Measurements from ENCODE around the gene HDAC5. TPM values are rescaled to one million over a fixed set of nuclear protein-coding genes. Genes with fewer than 3 reads are reported as not detected.
"Not testable (repeated sequence)": the region's sequence is repeated elsewhere in the genome, so short reads cannot be mapped to it uniquely, and the experiment has no call there.

Gene HDAC5
- total RNA-seq, 1 donor = 36.7 TPM

DNA sequence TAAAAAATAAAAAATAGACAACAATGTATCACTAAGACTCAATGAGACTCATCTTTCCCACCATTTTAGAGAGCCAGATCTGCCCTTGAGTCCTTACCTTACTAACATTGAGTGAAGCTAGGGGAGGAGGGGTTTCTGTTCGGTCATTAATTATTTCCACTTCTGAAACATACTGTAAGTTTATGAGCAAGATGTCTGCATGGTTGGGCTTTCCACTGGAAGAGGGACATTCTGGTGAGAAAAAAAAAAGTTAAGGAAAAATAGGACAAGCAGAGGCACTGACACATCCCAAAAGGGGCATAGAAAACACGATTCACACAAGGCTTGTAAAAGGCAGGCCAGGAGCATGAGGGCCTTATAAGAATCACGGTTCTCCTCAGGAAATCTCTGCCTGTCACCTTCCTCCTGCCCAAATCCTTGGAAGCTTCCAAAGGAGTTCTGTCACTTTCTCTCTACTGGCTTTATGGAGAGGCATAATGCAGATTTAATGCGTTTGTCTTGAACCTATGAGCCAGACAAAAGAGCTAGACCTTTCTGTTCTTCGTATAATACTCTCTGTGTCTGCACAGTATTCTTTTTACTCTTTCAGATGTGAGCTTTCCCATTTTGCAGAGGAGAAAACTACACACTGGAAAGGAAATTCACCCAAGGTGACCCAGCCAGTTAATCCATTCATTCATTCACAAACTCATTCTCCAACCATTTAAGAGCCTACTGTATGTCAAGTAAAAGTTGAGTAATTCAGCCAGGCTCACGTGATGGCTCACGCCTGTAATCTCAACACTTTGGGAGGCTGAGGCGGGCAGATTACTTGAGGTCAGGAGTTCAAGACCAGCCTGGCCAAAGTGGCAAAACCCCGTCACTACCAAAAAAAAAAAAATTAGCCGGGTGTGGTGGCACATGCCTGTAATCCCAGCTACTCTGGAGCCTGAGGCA is 59.5 kb downstream of the HDAC5 start:
- TF ChIP-seq, protein P1, sequence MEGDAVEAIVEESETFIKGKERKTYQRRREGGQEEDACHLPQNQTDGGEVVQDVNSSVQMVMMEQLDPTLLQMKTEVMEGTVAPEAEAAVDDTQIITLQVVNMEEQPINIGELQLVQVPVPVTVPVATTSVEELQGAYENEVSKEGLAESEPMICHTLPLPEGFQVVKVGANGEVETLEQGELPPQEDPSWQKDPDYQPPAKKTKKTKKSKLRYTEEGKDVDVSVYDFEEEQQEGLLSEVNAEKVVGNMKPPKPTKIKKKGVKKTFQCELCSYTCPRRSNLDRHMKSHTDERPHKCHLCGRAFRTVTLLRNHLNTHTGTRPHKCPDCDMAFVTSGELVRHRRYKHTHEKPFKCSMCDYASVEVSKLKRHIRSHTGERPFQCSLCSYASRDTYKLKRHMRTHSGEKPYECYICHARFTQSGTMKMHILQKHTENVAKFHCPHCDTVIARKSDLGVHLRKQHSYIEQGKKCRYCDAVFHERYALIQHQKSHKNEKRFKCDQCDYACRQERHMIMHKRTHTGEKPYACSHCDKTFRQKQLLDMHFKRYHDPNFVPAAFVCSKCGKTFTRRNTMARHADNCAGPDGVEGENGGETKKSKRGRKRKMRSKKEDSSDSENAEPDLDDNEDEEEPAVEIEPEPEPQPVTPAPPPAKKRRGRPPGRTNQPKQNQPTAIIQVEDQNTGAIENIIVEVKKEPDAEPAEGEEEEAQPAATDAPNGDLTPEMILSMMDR (IDR thresholded peaks at IDR 0.05; ENCODE audit: insufficient read depth, low read depth, low read length) = no peak
- no peak overlapping the region for H3K4me3 ChIP-seq (ENCODE audit: low read depth, low read length)
- DNase-seq (ENCODE audit: low read depth) = no peak

DNA sequence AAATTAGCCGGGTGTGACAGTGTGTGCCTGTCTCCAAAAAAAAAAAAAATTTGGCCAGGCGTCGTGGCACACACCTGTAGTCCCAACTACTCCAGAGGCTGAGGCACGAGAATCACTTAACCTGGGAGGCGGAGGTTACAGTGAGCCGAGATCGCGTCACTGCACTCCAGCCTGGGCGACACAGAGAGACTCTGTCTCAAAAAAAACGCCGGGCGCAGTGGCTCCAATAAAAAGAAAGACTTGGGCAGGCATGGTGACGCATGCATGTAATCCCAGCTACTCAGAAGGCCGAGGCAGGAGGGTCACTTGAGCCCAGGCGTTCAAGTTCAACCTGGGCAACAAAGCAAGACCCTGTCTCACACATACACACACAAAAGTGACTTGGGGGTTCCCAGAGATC is 60.6 kb downstream of the HDAC5 start:
- DNase-seq (ENCODE audit: low read depth) = no peak
- no peak overlapping the region for H3K4me3 ChIP-seq (ENCODE audit: low read depth, low read length)
- TF ChIP-seq, protein P1 (IDR thresholded peaks at IDR 0.05; ENCODE audit: insufficient read depth, low read depth, low read length) = no peak

DNA sequence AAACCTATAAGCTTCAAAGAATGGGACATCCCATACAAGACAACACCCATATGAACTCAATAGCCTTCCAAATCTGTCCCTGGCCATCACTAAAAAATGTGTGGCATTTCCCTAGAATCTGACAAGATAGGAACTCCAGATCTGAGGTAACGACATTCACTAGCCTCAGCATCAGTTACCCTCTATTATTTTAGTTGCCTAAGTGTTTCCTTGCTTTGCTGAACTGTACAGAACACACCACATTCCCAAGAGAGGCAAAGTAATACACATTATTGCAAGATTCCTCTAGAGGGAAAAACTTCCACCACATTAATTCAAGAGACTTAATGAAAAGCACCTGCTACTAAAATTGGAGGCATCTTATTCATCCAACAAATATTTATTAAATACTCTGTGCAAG is 62.0 kb downstream of the HDAC5 start:
- no peak overlapping the region for H3K4me3 ChIP-seq (ENCODE audit: low read depth, low read length)
- no peak for DNase-seq (ENCODE audit: low read depth)
- TF ChIP-seq, protein P1 (IDR thresholded peaks at IDR 0.05; ENCODE audit: insufficient read depth, low read depth, low read length) = no peak

DNA sequence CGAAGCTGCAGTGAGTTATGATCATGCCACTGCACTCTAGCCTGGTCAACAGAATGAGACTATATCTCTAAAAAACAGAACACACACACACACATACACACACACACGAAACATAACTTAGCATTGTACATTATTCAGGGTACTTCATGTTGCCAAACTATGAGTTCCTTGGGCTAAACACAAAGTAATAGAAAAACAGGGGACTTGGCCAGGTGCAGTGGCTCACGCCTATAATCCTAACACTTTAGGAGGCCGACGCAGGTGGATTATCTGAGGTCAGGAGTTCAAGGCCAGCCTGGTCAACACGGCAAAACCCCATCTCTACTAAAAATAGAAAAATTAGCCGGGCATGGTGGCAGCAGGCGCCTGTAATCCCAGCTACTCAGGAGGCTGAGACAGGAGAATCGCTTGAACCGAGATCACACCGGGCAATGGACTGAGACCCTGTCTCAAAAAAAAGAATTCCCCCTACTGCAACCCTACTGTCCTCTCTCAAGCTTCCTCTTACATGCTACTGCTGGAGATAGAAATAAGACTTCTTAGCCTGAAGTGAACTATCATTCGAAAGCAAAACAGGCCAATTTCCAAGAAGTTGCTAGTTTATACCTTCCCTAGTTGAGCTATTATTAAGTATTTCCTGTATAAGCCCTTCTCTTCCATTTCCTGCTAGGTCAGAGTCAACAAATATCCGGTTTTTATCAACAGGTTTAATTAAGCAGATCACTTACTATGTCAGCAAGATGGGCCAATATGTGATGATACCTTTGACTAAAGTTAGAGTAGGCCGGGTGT is 64.1 kb downstream of the HDAC5 start:
- no peak overlapping the region for H3K4me3 ChIP-seq (ENCODE audit: low read depth, low read length)
- TF ChIP-seq, protein P1 (IDR thresholded peaks at IDR 0.05; ENCODE audit: insufficient read depth, low read depth, low read length) = no peak
- DNase-seq (ENCODE audit: low read depth) = no peak

DNA sequence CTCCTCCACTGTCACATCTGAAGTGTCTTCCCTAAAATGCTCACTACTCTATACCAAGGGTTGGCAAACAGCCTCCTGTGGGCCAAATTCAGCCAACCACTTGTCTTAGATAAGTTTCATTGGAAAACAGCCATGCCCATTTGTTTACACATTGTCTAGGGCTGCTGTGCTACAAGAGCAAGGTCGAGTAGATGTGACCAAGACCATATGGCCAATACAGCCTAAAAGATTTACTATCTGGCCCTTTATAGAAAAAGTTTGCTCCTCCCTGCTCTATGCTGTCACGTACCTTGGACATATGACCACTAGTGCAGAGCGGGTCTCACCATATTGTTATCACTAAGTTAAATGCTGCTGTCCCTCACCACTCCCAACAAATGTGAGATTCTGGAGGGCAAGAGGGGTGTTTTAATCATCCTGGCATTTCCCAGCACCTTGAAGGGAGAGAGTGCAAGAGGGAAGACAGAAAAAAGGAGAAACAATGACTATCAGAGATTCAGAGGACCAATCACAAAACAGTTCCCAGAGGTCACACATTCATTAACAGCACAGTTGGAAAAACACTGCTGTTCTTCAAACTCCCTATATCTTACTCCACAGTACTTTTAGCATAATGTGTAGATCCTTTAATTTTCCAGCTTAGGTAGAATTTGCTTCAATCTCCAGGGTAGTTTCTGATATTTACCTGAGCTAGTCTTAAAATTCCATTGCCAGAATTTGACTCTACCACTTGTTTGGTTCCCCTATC is 70.1 kb downstream of the HDAC5 start:
- peak; percentile 37 for DNase-seq (ENCODE audit: low read depth)
- TF ChIP-seq, protein P1 (IDR thresholded peaks at IDR 0.05; ENCODE audit: insufficient read depth, low read depth, low read length) = no peak
- H3K4me3 ChIP-seq (ENCODE audit: low read depth, low read length) = no peak overlapping the region

DNA sequence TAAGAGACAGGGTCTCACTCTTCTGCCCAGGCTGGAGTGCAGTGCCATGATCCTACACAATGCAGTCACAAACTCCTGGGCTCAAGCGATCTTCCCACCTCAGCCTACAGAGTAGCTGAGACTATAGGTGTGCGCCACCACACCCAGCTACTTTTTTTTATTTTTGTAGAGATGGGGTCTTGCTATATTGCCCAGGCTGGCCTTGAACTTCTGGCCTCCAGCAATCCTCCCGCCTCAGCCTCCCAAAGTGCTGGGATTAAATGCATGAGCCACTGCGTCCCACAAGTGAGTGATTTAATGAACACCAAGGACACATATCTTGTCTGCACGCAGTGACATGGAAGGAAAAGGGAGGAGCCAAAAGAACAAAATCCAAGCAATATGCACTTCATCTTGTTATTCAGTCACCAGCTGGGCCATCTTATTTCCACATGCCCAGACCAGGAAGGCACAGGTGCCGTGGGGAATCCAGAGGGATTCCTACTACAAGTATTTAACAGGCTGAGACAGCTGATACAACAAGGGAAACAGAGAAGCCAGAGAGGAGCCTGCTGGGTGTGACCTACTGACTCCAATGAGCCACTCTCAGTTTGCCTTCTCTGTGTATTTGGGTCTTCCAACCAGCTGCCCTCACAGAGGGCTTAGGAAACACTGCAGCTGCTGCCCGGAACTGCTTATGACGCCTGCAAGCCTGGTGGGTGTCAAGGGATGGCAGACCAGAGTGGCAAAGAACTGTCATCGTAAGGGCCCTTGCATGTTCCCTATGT is 74.0 kb downstream of the HDAC5 start:
- TF ChIP-seq, protein P1 (IDR thresholded peaks at IDR 0.05; ENCODE audit: insufficient read depth, low read depth, low read length) = no peak
- no peak for DNase-seq (ENCODE audit: low read depth)

DNA sequence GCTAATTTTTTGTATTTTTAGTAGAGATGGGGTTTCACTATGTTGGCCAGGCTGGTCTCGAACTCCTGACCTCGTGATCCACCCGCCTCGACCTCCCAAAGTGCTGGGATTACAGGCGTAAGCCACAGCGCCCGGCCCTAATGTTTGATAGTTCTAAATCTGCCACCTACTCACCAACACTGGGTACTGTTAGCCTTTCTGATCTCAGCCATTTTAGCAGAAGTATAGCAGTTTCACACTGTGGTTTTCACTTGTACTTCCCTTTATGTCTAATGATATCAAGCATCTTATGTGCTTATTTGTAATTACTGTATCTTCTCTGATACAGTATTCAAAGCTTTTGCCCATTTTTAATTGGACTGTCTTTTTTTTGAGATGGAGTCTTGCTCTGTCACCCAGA is 76.5 kb downstream of the HDAC5 start:
- H3K4me3 ChIP-seq (ENCODE audit: low read depth, low read length); DNase-seq (ENCODE audit: low read depth): not testable (repeated sequence)

More for the DNA sequence above, 74.0 kb downstream of the HDAC5 start:
- no peak overlapping the region for H3K4me3 ChIP-seq (ENCODE audit: low read depth, low read length)
